Measurements from ENCODE around the gene CCDC171. TPM values are rescaled to one million over a fixed set of nuclear protein-coding genes. Genes with fewer than 3 reads are reported as not detected.

CCDC171 gene
- total RNA-seq, 1 experiment from 2014 or later, result 2.4 TPM

DNA sequence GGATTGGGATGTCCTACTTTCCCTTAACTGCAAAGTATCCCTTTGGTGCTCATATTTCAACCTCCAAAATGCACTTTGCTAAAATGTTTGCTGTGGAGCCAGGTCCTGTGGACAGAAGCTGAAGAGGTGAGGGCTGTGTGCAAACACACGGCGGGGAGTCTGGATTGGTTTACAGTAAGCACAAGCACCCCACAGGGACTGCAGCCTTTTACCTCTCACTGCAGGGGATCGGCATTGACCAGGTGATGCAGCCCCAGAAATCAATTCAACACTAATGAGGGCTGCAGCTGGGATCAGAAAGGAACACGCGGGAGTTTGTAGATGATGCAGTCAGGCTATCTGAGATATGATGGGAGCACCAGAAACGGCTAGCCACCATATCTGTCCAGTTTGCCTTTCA, 450.9 kb downstream of the CCDC171 start:
- no peak overlapping the region for H3K23ac ChIP-seq (ENCODE audit: insufficient read length, low read depth, low read length)
- no peak overlapping the region for H3K4me3 Mint-ChIP-seq
- no peaks in the 10 kb centered on the region for H3K9me3 ChIP-seq (ENCODE audit: control insufficient read depth, low read depth, low read length)
- no peak overlapping the region for H2BK5ac ChIP-seq (ENCODE audit: insufficient read length, low read length)
- no peak overlapping the region for H2BK15ac ChIP-seq (ENCODE audit: low read depth, low read length)
- no peak overlapping the region for H3K4ac ChIP-seq (ENCODE audit: low read depth, low read length)
- H3K4me1 Mint-ChIP-seq, result peaks cover 9 to 15% of the 10 kb centered on the region in 2 experiments
- H4K20me1 ChIP-seq (ENCODE audit: control insufficient read depth, insufficient read depth, insufficient read length), result no peaks in the 10 kb centered on the region
- H3K9me3 Mint-ChIP-seq, result peaks cover 0 to 2% of the 10 kb centered on the region in 2 experiments; a peak in 2 of 5 replicates
- H3K27me3 ChIP-seq (ENCODE audit: insufficient read depth, low read length), result no peaks in the 10 kb centered on the region
- H4K91ac ChIP-seq (ENCODE audit: insufficient read length, low read depth, low read length), result no peak overlapping the region
- no peaks in the 10 kb centered on the region for H3K79me2 ChIP-seq (ENCODE audit: insufficient read depth, low read length)
- no peak for DNase-seq
- no peak overlapping the region for H2BK120ac ChIP-seq (ENCODE audit: low read depth, low read length, poor library complexity, severe bottlenecking)
- H2BK12ac ChIP-seq (ENCODE audit: insufficient read length, low read depth, low read length), result no peak overlapping the region
- no peak overlapping the region for H3K18ac ChIP-seq (ENCODE audit: insufficient read length, low read depth, low read length)
- no peaks in the 10 kb centered on the region for H3K4me1 ChIP-seq (ENCODE audit: insufficient read depth, low read length)
- H4K5ac ChIP-seq (ENCODE audit: insufficient read length, low read depth, low read length), result no peak overlapping the region
- H3K27me3 Mint-ChIP-seq (ENCODE audit: low read depth), result no peaks in the 10 kb centered on the region
- H3K23me2 ChIP-seq (ENCODE audit: insufficient read length, low read depth, low read length, poor library complexity, severe bottlenecking), result no peaks in the 10 kb centered on the region
- no peak overlapping the region for H3K14ac ChIP-seq (ENCODE audit: insufficient read depth, low read length)
- no peak overlapping the region for H2AK5ac ChIP-seq (ENCODE audit: insufficient read length, low read length)
- no peak overlapping the region for H4K8ac ChIP-seq (replicated peaks; ENCODE audit: insufficient read length, low read depth, low read length)
- H2BK20ac ChIP-seq (ENCODE audit: low read depth, low read length, poor library complexity, severe bottlenecking), result no peak overlapping the region
- H2AFZ ChIP-seq (ENCODE audit: low read length), result no peak overlapping the region
- H3K27ac ChIP-seq (ENCODE audit: insufficient read length, low read depth, low read length), result no peak overlapping the region
- H3K4me2 ChIP-seq (ENCODE audit: insufficient read depth, insufficient read length, low read length), result no peak overlapping the region
- H3K56ac ChIP-seq (ENCODE audit: insufficient read length, low read depth, low read length), result no peak overlapping the region
- TF ChIP-seq, protein P1, sequence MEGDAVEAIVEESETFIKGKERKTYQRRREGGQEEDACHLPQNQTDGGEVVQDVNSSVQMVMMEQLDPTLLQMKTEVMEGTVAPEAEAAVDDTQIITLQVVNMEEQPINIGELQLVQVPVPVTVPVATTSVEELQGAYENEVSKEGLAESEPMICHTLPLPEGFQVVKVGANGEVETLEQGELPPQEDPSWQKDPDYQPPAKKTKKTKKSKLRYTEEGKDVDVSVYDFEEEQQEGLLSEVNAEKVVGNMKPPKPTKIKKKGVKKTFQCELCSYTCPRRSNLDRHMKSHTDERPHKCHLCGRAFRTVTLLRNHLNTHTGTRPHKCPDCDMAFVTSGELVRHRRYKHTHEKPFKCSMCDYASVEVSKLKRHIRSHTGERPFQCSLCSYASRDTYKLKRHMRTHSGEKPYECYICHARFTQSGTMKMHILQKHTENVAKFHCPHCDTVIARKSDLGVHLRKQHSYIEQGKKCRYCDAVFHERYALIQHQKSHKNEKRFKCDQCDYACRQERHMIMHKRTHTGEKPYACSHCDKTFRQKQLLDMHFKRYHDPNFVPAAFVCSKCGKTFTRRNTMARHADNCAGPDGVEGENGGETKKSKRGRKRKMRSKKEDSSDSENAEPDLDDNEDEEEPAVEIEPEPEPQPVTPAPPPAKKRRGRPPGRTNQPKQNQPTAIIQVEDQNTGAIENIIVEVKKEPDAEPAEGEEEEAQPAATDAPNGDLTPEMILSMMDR (conservative IDR thresholded peaks at IDR 0.05), result no peak
- no peak overlapping the region for H3K27ac Mint-ChIP-seq
- no peak overlapping the region for H3T11ph ChIP-seq (ENCODE audit: low read length)
- H3K9ac ChIP-seq (ENCODE audit: extremely low read depth, insufficient read length, low read length), result no peak overlapping the region
- WGBS (ENCODE audit: extremely low coverage, insufficient read length, low lambda C conversion rate), result no CpG with 5 or more reads among the region's 6 CpGs
- H3K36me3 Mint-ChIP-seq (ENCODE audit: insufficient read depth in 1 of 3, low read depth in 3 of 3), result no peaks in the 10 kb centered on the region; a peak in 1 of 7 replicates
- H3K79me1 ChIP-seq (ENCODE audit: insufficient read depth, low read depth, low read length, poor library complexity, severe bottlenecking), result no peaks in the 10 kb centered on the region

All from H9 (cell line).